Measurements from ENCODE around the gene ELFN2. TPM values are rescaled to one million over a fixed set of nuclear protein-coding genes. Genes with fewer than 3 reads are reported as not detected.
A peak's percentile ranks its signal among the peaks of the same experiment; 100 is the strongest.

Gene ELFN2
- total RNA-seq, 1 experiment from 2014 or later: 10.0 TPM

DNA sequence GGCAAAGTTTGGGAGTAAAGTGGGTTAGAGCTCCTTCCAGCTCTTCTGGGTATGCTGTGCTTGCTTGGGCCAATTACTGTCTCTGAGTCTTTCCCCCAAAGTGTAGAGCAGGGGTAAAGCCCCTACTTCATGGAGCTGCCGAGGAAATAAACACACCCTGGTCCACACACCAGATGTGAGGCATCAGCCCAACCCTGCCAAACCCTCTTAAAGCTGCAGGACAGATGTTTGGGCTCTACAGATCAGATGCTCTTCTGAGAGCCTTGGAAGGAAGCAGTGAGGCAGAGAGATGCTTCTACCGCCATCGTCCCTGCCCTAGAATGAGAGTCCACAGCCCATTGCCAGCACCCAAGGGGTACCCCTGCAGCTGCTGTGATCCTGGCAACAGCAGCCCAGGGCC lies 64.7 kb downstream of the ELFN2 start:
- ChIA-PET CTCF (no interaction called here), POLR2A (ENCODE audit: unreplicated experiment) (no interaction called here)
- Histone ChIP-seq H3K36me3 (ENCODE audit: low read depth, low read length) (no peaks in the 10 kb centered on the region), H3K9me3 (ENCODE audit: low read length) (no peaks in the 10 kb centered on the region), H3K4me3 (ENCODE audit: low read length) (no peak overlapping the region), H3K4me2 (ENCODE audit: low read length) (no peak overlapping the region), H3K79me2 (ENCODE audit: low read length) (no peaks in the 10 kb centered on the region), H3K4me1 (ENCODE audit: insufficient read depth, low read length) (no peaks in the 10 kb centered on the region), H4K20me1 (ENCODE audit: low read length) (no peaks in the 10 kb centered on the region), H3K9me2 (replicated peaks; ENCODE audit: low read length) (no peaks in the 10 kb centered on the region), H3K9ac (ENCODE audit: low read length) (no peak overlapping the region), H3K27me3 (ENCODE audit: low read length) (no peaks in the 10 kb centered on the region), H3F3A (ENCODE audit: low read length, unreplicated experiment) (no peaks in the 10 kb centered on the region), H3K27ac (ENCODE audit: low read length) (no peak overlapping the region), H2AFZ (ENCODE audit: low read length) (no peak overlapping the region)
- ATAC-seq (no peak), DNase-seq (peak; percentile 0)
- TF ChIP-seq, protein P1, sequence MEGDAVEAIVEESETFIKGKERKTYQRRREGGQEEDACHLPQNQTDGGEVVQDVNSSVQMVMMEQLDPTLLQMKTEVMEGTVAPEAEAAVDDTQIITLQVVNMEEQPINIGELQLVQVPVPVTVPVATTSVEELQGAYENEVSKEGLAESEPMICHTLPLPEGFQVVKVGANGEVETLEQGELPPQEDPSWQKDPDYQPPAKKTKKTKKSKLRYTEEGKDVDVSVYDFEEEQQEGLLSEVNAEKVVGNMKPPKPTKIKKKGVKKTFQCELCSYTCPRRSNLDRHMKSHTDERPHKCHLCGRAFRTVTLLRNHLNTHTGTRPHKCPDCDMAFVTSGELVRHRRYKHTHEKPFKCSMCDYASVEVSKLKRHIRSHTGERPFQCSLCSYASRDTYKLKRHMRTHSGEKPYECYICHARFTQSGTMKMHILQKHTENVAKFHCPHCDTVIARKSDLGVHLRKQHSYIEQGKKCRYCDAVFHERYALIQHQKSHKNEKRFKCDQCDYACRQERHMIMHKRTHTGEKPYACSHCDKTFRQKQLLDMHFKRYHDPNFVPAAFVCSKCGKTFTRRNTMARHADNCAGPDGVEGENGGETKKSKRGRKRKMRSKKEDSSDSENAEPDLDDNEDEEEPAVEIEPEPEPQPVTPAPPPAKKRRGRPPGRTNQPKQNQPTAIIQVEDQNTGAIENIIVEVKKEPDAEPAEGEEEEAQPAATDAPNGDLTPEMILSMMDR (conservative IDR thresholded peaks at IDR 0.05; ENCODE audit: low read depth, low read length): no peak
- TF ChIP-seq EZH2 (IDR thresholded peaks at IDR 0.05; ENCODE audit: low read length, unreplicated experiment) (no peak), EZH2phosphoT487 (IDR thresholded peaks at IDR 0.05; ENCODE audit: borderline replicate concordance, low read length) (no peak)
- intact Hi-C loops (cut with micrococcal nuclease): no loop called here
- BruUV-seq (replicated peaks): no TSS peak

- intact Hi-C loops (cut with micrococcal nuclease): no loop called here
- H3K9me2 ChIP-seq (replicated peaks; ENCODE audit: low read length): no peaks in the 10 kb centered on the region
- ATAC-seq: no peak
Observed at GRCh38 chr22:37358917-37359316, 68.4 kb downstream of the ELFN2 start.

GRCh38 chr22:37358386-37358785 lies 68.9 kb downstream of the ELFN2 start:
- BruUV-seq (replicated peaks): no TSS peak
- intact Hi-C loops (cut with micrococcal nuclease): no loop called here
- H3K4me3 ChIP-seq (ENCODE audit: low read length): no peak overlapping the region
- no peak overlapping the region for H2AFZ ChIP-seq (ENCODE audit: low read length)
- no peaks in the 10 kb centered on the region for H3K9me3 ChIP-seq (ENCODE audit: low read length)
- H3K36me3 ChIP-seq (ENCODE audit: low read depth, low read length): no peaks in the 10 kb centered on the region
- no peak overlapping the region for H3K9ac ChIP-seq (ENCODE audit: low read length)
- H3F3A ChIP-seq (ENCODE audit: low read length, unreplicated experiment): no peaks in the 10 kb centered on the region
- TF ChIP-seq, protein P1 (conservative IDR thresholded peaks at IDR 0.05; ENCODE audit: low read depth, low read length): no peak
- TF ChIP-seq EZH2phosphoT487 (IDR thresholded peaks at IDR 0.05; ENCODE audit: borderline replicate concordance, low read length): no peak
- no peak for TF ChIP-seq EZH2 (IDR thresholded peaks at IDR 0.05; ENCODE audit: low read length, unreplicated experiment)
- H3K4me1 ChIP-seq (ENCODE audit: insufficient read depth, low read length): no peaks in the 10 kb centered on the region
- H3K27ac ChIP-seq (ENCODE audit: low read length): no peak overlapping the region
- H3K27me3 ChIP-seq (ENCODE audit: low read length): no peaks in the 10 kb centered on the region
- CTCF ChIA-PET: no interaction called here
- no peaks in the 10 kb centered on the region for H3K79me2 ChIP-seq (ENCODE audit: low read length)
- H3K9me2 ChIP-seq (replicated peaks; ENCODE audit: low read length): no peaks in the 10 kb centered on the region
- H4K20me1 ChIP-seq (ENCODE audit: low read length): no peaks in the 10 kb centered on the region
- POLR2A ChIA-PET (ENCODE audit: unreplicated experiment): no interaction called here
- DNase-seq (no peak), ATAC-seq (no peak)
- H3K4me2 ChIP-seq (ENCODE audit: low read length): no peak overlapping the region

More at GRCh38 chr22:37358917-37359316, 68.4 kb downstream of the ELFN2 start:
- Histone ChIP-seq H3K27me3 (ENCODE audit: low read length) (no peaks in the 10 kb centered on the region), H3K4me3 (ENCODE audit: low read length) (no peak overlapping the region), H3K79me2 (ENCODE audit: low read length) (no peaks in the 10 kb centered on the region), H3K27ac (ENCODE audit: low read length) (no peak overlapping the region), H2AFZ (ENCODE audit: low read length) (no peak overlapping the region), H3K9ac (ENCODE audit: low read length) (no peak overlapping the region), H3F3A (ENCODE audit: low read length, unreplicated experiment) (no peaks in the 10 kb centered on the region), H3K4me2 (ENCODE audit: low read length) (no peak overlapping the region), H4K20me1 (ENCODE audit: low read length) (no peaks in the 10 kb centered on the region), H3K36me3 (ENCODE audit: low read depth, low read length) (no peaks in the 10 kb centered on the region), H3K9me3 (ENCODE audit: low read length) (no peaks in the 10 kb centered on the region), H3K4me1 (ENCODE audit: insufficient read depth, low read length) (no peaks in the 10 kb centered on the region)
- BruUV-seq (replicated peaks): no TSS peak
- no peak for TF ChIP-seq EZH2 (IDR thresholded peaks at IDR 0.05; ENCODE audit: low read length, unreplicated experiment)
- no peak for TF ChIP-seq EZH2phosphoT487 (IDR thresholded peaks at IDR 0.05; ENCODE audit: borderline replicate concordance, low read length)
- TF ChIP-seq, protein P1 (conservative IDR thresholded peaks at IDR 0.05; ENCODE audit: low read depth, low read length): no peak
- CTCF ChIA-PET: no interaction called here
- POLR2A ChIA-PET (ENCODE audit: unreplicated experiment): no interaction called here
- no peak for DNase-seq
